Measurements from ENCODE around the gene SIL1.
"Not testable (repeated sequence)": the region's sequence is repeated elsewhere in the genome, so short reads cannot be mapped to it uniquely, and the experiment has no call there.

The SIL1 gene

GRCh38 chr5:139197710-139198669 lies at the start of gene SIL1:
Gene SIL1, minus strand, starts transcription at chr5:139198368. Its CDS starts 70,525 bp downstream, at chr5:139127843.
- TF ChIP-seq JUND (IDR thresholded peaks at IDR 0.05; ENCODE audit: low read depth), result no peak
- in situ Hi-C loops (cut with HindIII; ENCODE audit: low pct_unique_long_range_greater_than_20kb, low sequenced_read_pairs), result no loop called here
- peak; percentile 89 to 97 for DNase-seq (ENCODE audit: low read depth in 1 of 2, low spot score in 1 of 2)

- in situ Hi-C loops (cut with HindIII; ENCODE audit: low pct_unique_long_range_greater_than_20kb, low sequenced_read_pairs), result no loop called here
- TF ChIP-seq JUND (IDR thresholded peaks at IDR 0.05; ENCODE audit: low read depth), result no peak
- DNase-seq (ENCODE audit: low read depth in 1 of 2, low spot score in 1 of 2), result no peak
Observed at GRCh38 chr5:139246394-139246793, 48.2 kb upstream of the SIL1 start.

GRCh38 chr5:139245637-139246339 lies 47.6 kb upstream of the SIL1 start:
- in situ Hi-C loops (cut with HindIII; ENCODE audit: low pct_unique_long_range_greater_than_20kb, low sequenced_read_pairs), result no loop called here
- TF ChIP-seq JUND (IDR thresholded peaks at IDR 0.05; ENCODE audit: low read depth), result no peak
- peak in 1 of 2 experiments; percentile 19 for DNase-seq (ENCODE audit: low read depth in 1 of 2, low spot score in 1 of 2)

GRCh38 chr5:139243425-139243970 lies 45.3 kb upstream of the SIL1 start:
- no peak for TF ChIP-seq JUND (IDR thresholded peaks at IDR 0.05; ENCODE audit: low read depth)
- in situ Hi-C loops (cut with HindIII; ENCODE audit: low pct_unique_long_range_greater_than_20kb, low sequenced_read_pairs), result no loop called here
- no peak for DNase-seq (ENCODE audit: low read depth in 1 of 2, low spot score in 1 of 2)

GRCh38 chr5:139241139-139241538 lies 43.0 kb upstream of the SIL1 start:
- DNase-seq (ENCODE audit: low read depth in 1 of 2, low spot score in 1 of 2), result no peak
- in situ Hi-C loops (cut with HindIII; ENCODE audit: low pct_unique_long_range_greater_than_20kb, low sequenced_read_pairs), result no loop called here

GRCh38 chr5:139236479-139236878 lies 38.3 kb upstream of the SIL1 start:
- no peak for DNase-seq (ENCODE audit: low read depth in 1 of 2, low spot score in 1 of 2)
- in situ Hi-C loops (cut with HindIII; ENCODE audit: low pct_unique_long_range_greater_than_20kb, low sequenced_read_pairs), result no loop called here
- no peak for TF ChIP-seq JUND (IDR thresholded peaks at IDR 0.05; ENCODE audit: low read depth)

More at GRCh38 chr5:139241139-139241538, 43.0 kb upstream of the SIL1 start:
- TF ChIP-seq JUND (IDR thresholded peaks at IDR 0.05; ENCODE audit: low read depth), result no peak

- no peak for DNase-seq (ENCODE audit: low read depth in 1 of 2, low spot score in 1 of 2)
Observed at GRCh38 chr5:139232147-139232724, 34.1 kb upstream of the SIL1 start.

GRCh38 chr5:139228201-139228803 lies 30.1 kb upstream of the SIL1 start:
- in situ Hi-C loops (cut with HindIII; ENCODE audit: low pct_unique_long_range_greater_than_20kb, low sequenced_read_pairs), result no loop called here
- DNase-seq (ENCODE audit: low read depth in 1 of 2, low spot score in 1 of 2), result no peak
- no peak for TF ChIP-seq JUND (IDR thresholded peaks at IDR 0.05; ENCODE audit: low read depth)

More at GRCh38 chr5:139232147-139232724, 34.1 kb upstream of the SIL1 start:
- no peak for TF ChIP-seq JUND (IDR thresholded peaks at IDR 0.05; ENCODE audit: low read depth)
- in situ Hi-C loops (cut with HindIII; ENCODE audit: low pct_unique_long_range_greater_than_20kb, low sequenced_read_pairs), result no loop called here

- in situ Hi-C loops (cut with HindIII; ENCODE audit: low pct_unique_long_range_greater_than_20kb, low sequenced_read_pairs), result no loop called here
- no peak for TF ChIP-seq JUND (IDR thresholded peaks at IDR 0.05; ENCODE audit: low read depth)
- DNase-seq (ENCODE audit: low read depth in 1 of 2, low spot score in 1 of 2), result no peak
Observed at GRCh38 chr5:139226131-139226530, 28.0 kb upstream of the SIL1 start.

- in situ Hi-C loops (cut with HindIII; ENCODE audit: low pct_unique_long_range_greater_than_20kb, low sequenced_read_pairs), result no loop called here
- no peak for DNase-seq (ENCODE audit: low read depth in 1 of 2, low spot score in 1 of 2)
- TF ChIP-seq JUND (IDR thresholded peaks at IDR 0.05; ENCODE audit: low read depth), result no peak
Observed at GRCh38 chr5:139223481-139223880, 25.3 kb upstream of the SIL1 start.

- TF ChIP-seq JUND (IDR thresholded peaks at IDR 0.05; ENCODE audit: low read depth), result no peak
- peak in 1 of 2 experiments; percentile 29 for DNase-seq (ENCODE audit: low read depth in 1 of 2, low spot score in 1 of 2)
- in situ Hi-C loops (cut with HindIII; ENCODE audit: low pct_unique_long_range_greater_than_20kb, low sequenced_read_pairs), result no loop called here
Observed at GRCh38 chr5:139222346-139222745, 24.2 kb upstream of the SIL1 start.

- DNase-seq (ENCODE audit: low read depth in 1 of 2, low spot score in 1 of 2); in situ Hi-C loops (cut with HindIII; ENCODE audit: low pct_unique_long_range_greater_than_20kb, low sequenced_read_pairs): not testable (repeated sequence)
Observed at GRCh38 chr5:139218038-139218437, 19.9 kb upstream of the SIL1 start.
